HCT116 (cell line): ENCODE data around the gene CFAP77. TPM values are rescaled to one million over a fixed set of nuclear protein-coding genes. Genes with fewer than 3 reads are reported as not detected.

Experiments used
- ATAC-seq: fragments of 200-7000 bp; cut with Tn5 transposase; 2 replicates; pipeline ENCODE4 v1.9.1; 2020; ENCODE audit warnings: mild to moderate bottlenecking, moderate library complexity
- BruUV-seq: library from RNA; stranded (reverse); fragments of 400-500 nt; replicated peaks from 2 replicates; lab custom pipeline; 2021; lab: Mats Ljungman, UMichigan
- CTCF ChIA-PET: fragments of 300-600 bp; sonication (Branson Sonifier 250); formaldehyde crosslinking; loops from one replicate; lab custom pipeline; 2021; ENCODE audit warnings: antibody characterized with exemption; lab: Charles Lee
- POLR2A ChIA-PET: fragments of 300-600, 350-600 bp; sonication (Branson Sonifier 250); formaldehyde crosslinking; loops from one replicate; lab custom pipeline; 2021; ENCODE audit warnings: antibody characterized with exemption; lab: Charles Lee
- RAD21 ChIA-PET, 2 experiments: fragments of 300-600 bp; sonication (Branson Sonifier 250); formaldehyde crosslinking; loops; one replicate each; lab custom pipeline; 2023; ENCODE audit warnings: low total read pairs in 2 of 2; ENCODE audit not compliant: uncharacterized antibody in 2 of 2, unreplicated experiment in 2 of 2, low non-redundant PET in 1 of 2; lab: Charles Lee
- DNase-seq: peaks from one replicate; pipeline ENCODE4 v3.0.0-alpha.2; 2010; ENCODE audit warnings: low read depth, low spot score
- H2AFZ ChIP-seq: fragments of 200-600 bp; shearing (Covaris generic), sonication (generic); 2 replicates; pipeline ENCODE4 v1.6.1; 2017; ENCODE audit warnings: low read depth, mixed run types, mixed read lengths, antibody characterized with exemption, low read length; ENCODE audit not compliant: poor library complexity, severe bottlenecking
- H3K27ac ChIP-seq: 2 replicates; pipeline ENCODE4 v1.5.1; 2012; ENCODE audit warnings: low read depth, low read length
- H3K27me3 ChIP-seq: fragments of 200-600 bp; sonication (generic); 2 replicates; pipeline ENCODE4 v1.6.1; 2016; ENCODE audit warnings: mixed run types, low read length, mixed read lengths; ENCODE audit not compliant: insufficient read depth
- H3K36me3 ChIP-seq, 2 experiments: fragments of 200-500 bp in 1 of 2; fragments of 200-600 bp in 1 of 2; sonication (Bioruptor generic) in 1 of 2; sonication (generic) in 1 of 2; 2 replicates each; pipeline versions ENCODE4 v1.5.1 to v1.6.1; 2014 to 2016; ENCODE audit warnings: low read length in 2 of 2, inconsistent platforms in 1 of 2, mixed read lengths in 1 of 2, mixed run types in 1 of 2; ENCODE audit not compliant: insufficient read depth in 2 of 2, control insufficient read depth in 1 of 2
- H3K4me1 ChIP-seq, 2 experiments: fragments of 200-600 bp in 1 of 2; sonication (generic) in 1 of 2; 2 replicates each; pipeline versions ENCODE4 v1.5.1 to v1.6.1; 2012 to 2017; ENCODE audit warnings: low read length in 2 of 2, inconsistent platforms in 1 of 2, mild to moderate bottlenecking in 1 of 2, mixed read lengths in 1 of 2, mixed run types in 1 of 2, moderate library complexity in 1 of 2; ENCODE audit not compliant: insufficient read depth in 2 of 2, control insufficient read depth in 1 of 2
- H3K4me2 ChIP-seq: fragments of 200-600 bp; sonication (generic); 2 replicates; pipeline ENCODE4 v1.6.1; 2017; ENCODE audit warnings: mixed run types, low read length, mixed read lengths
- H3K4me3 ChIP-seq, 2 experiments: fragments of 200-600 bp in 1 of 2; sonication (generic) in 1 of 2; replicated peaks in 1 of 2; 2 replicates each; pipeline ENCODE4 v1.5.1; 2011 to 2016; ENCODE audit warnings: low read length in 2 of 2, control low read depth in 1 of 2, low read depth in 1 of 2, mild to moderate bottlenecking in 1 of 2, mixed read lengths in 1 of 2, mixed run types in 1 of 2
- H3K79me2 ChIP-seq: fragments of 200-600 bp; sonication (generic); 2 replicates; pipeline ENCODE4 v1.6.1; 2017; ENCODE audit warnings: mild to moderate bottlenecking, mixed run types, low read length, moderate library complexity, mixed read lengths; ENCODE audit not compliant: insufficient read depth
- H3K9ac ChIP-seq: fragments of 200-600 bp; sonication (generic); 2 replicates; pipeline ENCODE4 v1.6.1; 2016; ENCODE audit warnings: low read length, mixed read lengths
- H3K9me2 ChIP-seq: fragments of 200-600 bp; sonication (generic), shearing (Covaris generic); 2 replicates; pipeline ENCODE4 v1.6.1; 2017; ENCODE audit warnings: mixed run types, mild to moderate bottlenecking, moderate library complexity; ENCODE audit not compliant: insufficient read depth
- H3K9me3 ChIP-seq, 2 experiments: fragments of 200-500 bp in 1 of 2; fragments of 200-600 bp in 1 of 2; sonication (Bioruptor generic) in 1 of 2; sonication (generic) in 1 of 2; 2 replicates each; pipeline ENCODE4 v1.6.1; 2014 to 2017; ENCODE audit warnings: low read length in 2 of 2, mixed read lengths in 2 of 2, inconsistent platforms in 1 of 2, low read depth in 1 of 2, mild to moderate bottlenecking in 1 of 2, mixed run types in 1 of 2, moderate library complexity in 1 of 2; ENCODE audit not compliant: control insufficient read depth in 1 of 2, insufficient read depth in 1 of 2
- H4K20me1 ChIP-seq: fragments of 200-600 bp; sonication (generic), shearing (Covaris generic); 2 replicates; pipeline ENCODE4 v1.6.1; 2017; ENCODE audit warnings: mixed run types, mild to moderate bottlenecking, moderate library complexity; ENCODE audit not compliant: insufficient read depth
- CBX3 ChIP-seq: IDR thresholded peaks from 2 replicates; pipeline ENCODE4 v1.6.1; 2012; ENCODE audit warnings: low read depth
- CTCF ChIP-seq, 3 experiments: fragments of 200-600 bp in 1 of 3; sonication (generic) in 1 of 3; IDR thresholded peaks in 2 of 3; conservative IDR thresholded peaks in 1 of 3; 2 replicates each; pipeline ENCODE4 v1.5.1; 2012 to 2017; ENCODE audit warnings: low read depth in 2 of 3, low read length in 2 of 3, antibody characterized with exemption in 1 of 3, borderline replicate concordance in 1 of 3, control low read depth in 1 of 3, mild to moderate bottlenecking in 1 of 3, mixed read lengths in 1 of 3, mixed run types in 1 of 3, moderate library complexity in 1 of 3; ENCODE audit not compliant: insufficient read depth in 1 of 3
- ELF1 ChIP-seq: IDR thresholded peaks from 2 replicates; pipeline ENCODE4 v1.6.1; 2012; ENCODE audit warnings: low read depth, borderline replicate concordance
- EZH2 ChIP-seq: fragments of 200-600 bp; sonication (generic); IDR thresholded peaks from 2 replicates; pipeline ENCODE4 v1.6.1; 2017; ENCODE audit warnings: antibody characterized with exemption, mixed run types
- FOSL1 ChIP-seq: IDR thresholded peaks from 2 replicates; pipeline ENCODE4 v1.6.1; 2012; ENCODE audit warnings: low read depth
- POLR2A ChIP-seq: IDR thresholded peaks from 2 replicates; pipeline ENCODE4 v1.7.0; 2011; ENCODE audit warnings: borderline replicate concordance; ENCODE audit not compliant: insufficient read depth, insufficient read length; ENCODE audit errors: extremely low read depth
- POLR2AphosphoS5 ChIP-seq: IDR thresholded peaks from 2 replicates; pipeline ENCODE4 v1.6.1; 2011; ENCODE audit warnings: mild to moderate bottlenecking, low read depth, low read length, moderate library complexity
- SP1 ChIP-seq: IDR thresholded peaks from 2 replicates; pipeline ENCODE4 v1.6.1; 2012; ENCODE audit warnings: low read depth
- SRF ChIP-seq: IDR thresholded peaks from 2 replicates; pipeline ENCODE4 v1.6.1; 2012; ENCODE audit warnings: low read depth
- TCF7L2 ChIP-seq: IDR thresholded peaks from 2 replicates; pipeline ENCODE4 v1.7.0; 2011; ENCODE audit warnings: borderline replicate concordance, inconsistent platforms; ENCODE audit not compliant: insufficient read depth, insufficient read length; ENCODE audit errors: extremely low read depth
- ZFX ChIP-seq: fragments of 450-650 bp; IDR thresholded peaks from 2 replicates; pipeline ENCODE4 v1.6.1; 2017
- ZNF274 ChIP-seq: fragments of 200-500 bp; sonication (Bioruptor generic); IDR thresholded peaks from 2 replicates; pipeline ENCODE4 v1.6.1; 2014; ENCODE audit warnings: mild to moderate bottlenecking, low read depth, low read length, inconsistent platforms
- intact Hi-C: fragments of 100-400 bp; cut with micrococcal nuclease; formaldehyde crosslinking; loops from 2 replicates; pipeline ENCODE4 v1.10.0; 2022
- total RNA-seq: library from RNA; stranded (reverse); gene quantifications from one replicate; pipeline ENCODE4 v1.2.1, GENCODE V29; 2021; ENCODE audit not compliant: unreplicated experiment

The CFAP77 gene
- total RNA-seq, 1 experiment from 2014 or later, result 0.98 TPM

- no peak for TF ChIP-seq POLR2AphosphoS5
- TF ChIP-seq FOSL1, result no peak
- TF ChIP-seq SRF, result no peak
Measured at GRCh38 chr9:132456241-132456640, 46.2 kb downstream of the CFAP77 start (continued).

GRCh38 chr9:132457504-132458236 is 47.7 kb downstream of the CFAP77 start:
- RAD21 ChIA-PET, result no interaction called here
- DNase-seq, result no peak
- no peak for TF ChIP-seq POLR2A
- no peak for TF ChIP-seq CBX3
- no peak for TF ChIP-seq ZFX
- TF ChIP-seq TCF7L2, result no peak
- Histone ChIP-seq H3K4me2 (no peak overlapping the region), H3K36me3 (no peaks in the 10 kb centered on the region), H3K27me3 (no peaks in the 10 kb centered on the region), H3K27ac (no peak overlapping the region), H4K20me1 (no peaks in the 10 kb centered on the region), H3K4me1 (no peaks in the 10 kb centered on the region), H3K9ac (no peak overlapping the region), H3K4me3 (no peak overlapping the region), H2AFZ (no peak overlapping the region), H3K9me2 (no peaks in the 10 kb centered on the region), H3K79me2 (no peaks in the 10 kb centered on the region), H3K9me3 (no peaks in the 10 kb centered on the region)
- POLR2A ChIA-PET, result no interaction called here
- no TSS peak for BruUV-seq
- CTCF ChIA-PET, result interaction anchor here (1.0 kb wide), 1 partner anchor 46 kb away, joined by 4 read pairs; no protein-coding TSS in a partner anchor
- no peak for ATAC-seq
- intact Hi-C loops, result no loop called here

DNA sequence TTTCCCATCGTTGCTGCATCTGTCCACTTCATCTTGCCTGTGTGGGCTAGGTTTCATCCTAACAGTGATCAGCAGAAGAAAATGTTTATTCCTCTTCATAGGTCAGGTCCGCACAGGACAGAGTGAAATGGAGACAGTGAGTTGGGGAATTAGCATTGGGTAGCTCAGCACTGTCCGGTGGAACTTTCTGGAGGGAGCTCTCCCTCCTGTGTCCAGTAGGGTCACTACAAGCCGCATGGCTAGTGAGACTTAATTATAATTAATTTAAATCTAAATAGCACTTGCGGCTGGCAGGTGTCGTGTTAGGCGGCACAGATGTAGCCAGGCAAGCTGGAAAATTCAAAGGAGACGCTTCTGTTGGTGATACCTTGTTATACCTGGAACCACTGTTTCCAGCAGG is 48.4 kb downstream of the CFAP77 start:
- ATAC-seq, result no peak
- TF ChIP-seq CBX3 (no peak), ELF1 (no peak), EZH2 (no peak), FOSL1 (no peak), CTCF (IDR thresholded peaks at IDR 0.05 in 2 of 3, conservative IDR thresholded peaks at IDR 0.05 in 1 of 3; ENCODE audit: borderline replicate concordance in 1 of 3, insufficient read depth in 1 of 3, low read depth in 2 of 3, low read length in 2 of 3) (no peak), ZFX (no peak), SP1 (no peak), ZNF274 (no peak)
- Histone ChIP-seq H3K4me2 (no peak overlapping the region), H4K20me1 (no peaks in the 10 kb centered on the region), H3K9ac (no peak overlapping the region), H3K4me3 (no peak overlapping the region), H3K9me3 (no peaks in the 10 kb centered on the region), H3K27me3 (no peaks in the 10 kb centered on the region), H3K27ac (no peak overlapping the region), H3K36me3 (no peaks in the 10 kb centered on the region), H2AFZ (no peak overlapping the region), H3K4me1 (no peaks in the 10 kb centered on the region), H3K79me2 (no peaks in the 10 kb centered on the region), H3K9me2 (no peaks in the 10 kb centered on the region)
- DNase-seq, result no peak
- intact Hi-C loops, result no loop called here
- POLR2A ChIA-PET, result no interaction called here
- no TSS peak for BruUV-seq
- CTCF ChIA-PET, result interaction anchor here (1.0 kb wide), 1 partner anchor 47 kb away, joined by 4 read pairs; no protein-coding TSS in a partner anchor
- RAD21 ChIA-PET, result no interaction called here
